SK-N-SH (cell line): ENCODE data around the gene CLDN16. TPM values are rescaled to one million over a fixed set of nuclear protein-coding genes. Genes with fewer than 3 reads are reported as not detected.

Experiments
- CTCF ChIA-PET: fragments of 300-600, 350-600 bp; formaldehyde crosslinking; extraction: SDS; loops from one replicate; lab custom pipeline; 2021; lab: Yijun Ruan, JAX
- POLR2A ChIA-PET: fragments of 350-600 bp; sonication (Branson Sonifier 250); formaldehyde crosslinking; extraction: SDS; loops from one replicate; lab custom pipeline; 2020; ENCODE audit warnings: antibody characterized with exemption, inconsistent platforms; lab: Yijun Ruan, JAX
- DNase-seq: peaks from one replicate; pipeline ENCODE4 v3.0.0; 2012
- H2AFZ ChIP-seq: fragments of 200-600 bp; sonication (generic); 2 replicates; pipeline ENCODE4 v1.8.1; 2016; ENCODE audit warnings: antibody characterized with exemption, mild to moderate bottlenecking, low read depth
- H3F3A ChIP-seq: fragments of 200-600 bp; sonication (generic); replicated peaks from 2 replicates; pipeline ENCODE3; 2016; ENCODE audit warnings: antibody characterized with exemption, mild to moderate bottlenecking; ENCODE audit not compliant: insufficient read depth
- H3K27ac ChIP-seq, 2 experiments: fragments of 200-500 bp in 1 of 2; fragments of 200-600 bp in 1 of 2; sonication (Bioruptor generic) in 1 of 2; sonication (generic), shearing (Covaris generic) in 1 of 2; 2 replicates each; pipeline versions ENCODE4 v1.5.1 to v1.6.1; 2014 to 2016; ENCODE audit warnings: low read depth in 2 of 2, inconsistent platforms in 1 of 2, low read length in 1 of 2, mild to moderate bottlenecking in 1 of 2, mixed read lengths in 1 of 2
- H3K27me3 ChIP-seq: fragments of 200-600 bp; sonication (generic), shearing (Covaris generic); 2 replicates; pipeline ENCODE4 v1.6.1; 2016; ENCODE audit warnings: mixed run types; ENCODE audit not compliant: insufficient read depth
- H3K36me3 ChIP-seq, 2 experiments: fragments of 200-500 bp in 1 of 2; fragments of 200-600 bp in 1 of 2; sonication (Bioruptor generic) in 1 of 2; sonication (generic) in 1 of 2; replicated peaks in 1 of 2; 2 replicates each; pipeline versions ENCODE3 to v1.5.1; 2014 to 2016; ENCODE audit warnings: low read length in 1 of 2, mild to moderate bottlenecking in 1 of 2; ENCODE audit not compliant: insufficient read depth in 2 of 2, control insufficient read depth in 1 of 2
- H3K4me1 ChIP-seq, 2 experiments: fragments of 200-500 bp in 1 of 2; fragments of 200-600 bp in 1 of 2; sonication (Bioruptor generic) in 1 of 2; sonication (generic), shearing (Covaris generic) in 1 of 2; 2 replicates each; pipeline versions ENCODE4 v1.5.1 to v1.6.1; 2014 to 2016; ENCODE audit warnings: low read depth in 1 of 2, low read length in 1 of 2, mixed run types in 1 of 2; ENCODE audit not compliant: insufficient read depth in 2 of 2, control insufficient read depth in 1 of 2
- H3K4me2 ChIP-seq: fragments of 200-600 bp; sonication (generic), shearing (Covaris generic); 2 replicates; pipeline ENCODE4 v1.6.1; 2017; ENCODE audit warnings: mixed run types
- H3K4me3 ChIP-seq, 2 experiments: fragments of 200-500 bp in 1 of 2; fragments of 200-600 bp in 1 of 2; sonication (Bioruptor generic) in 1 of 2; sonication (generic), shearing (Covaris generic) in 1 of 2; 2 replicates each; pipeline versions ENCODE4 v1.5.1 to v1.8.1; 2014 to 2016; ENCODE audit warnings: low read depth in 2 of 2, inconsistent platforms in 1 of 2, low read length in 1 of 2, mild to moderate bottlenecking in 1 of 2, mixed read lengths in 1 of 2, moderate library complexity in 1 of 2
- H3K79me2 ChIP-seq: fragments of 200-600 bp; sonication (generic); 2 replicates; pipeline ENCODE4 v1.8.1; 2017; ENCODE audit warnings: mild to moderate bottlenecking; ENCODE audit not compliant: insufficient read depth
- H3K9ac ChIP-seq: fragments of 200-600 bp; sonication (generic); 2 replicates; pipeline ENCODE4 v1.6.1; 2017; ENCODE audit warnings: mixed run types
- H3K9me2 ChIP-seq: fragments of 200-600 bp; sonication (generic); 2 replicates; pipeline ENCODE4 v1.6.1; 2017; ENCODE audit warnings: mixed run types
- H3K9me3 ChIP-seq: fragments of 200-600 bp; sonication (generic); 2 replicates; pipeline ENCODE4 v1.6.1; 2017; ENCODE audit warnings: mixed run types, mild to moderate bottlenecking, moderate library complexity
- H4K20me1 ChIP-seq: fragments of 200-600 bp; sonication (generic); 2 replicates; pipeline ENCODE4 v1.6.1; 2017; ENCODE audit warnings: mild to moderate bottlenecking, mixed run types; ENCODE audit not compliant: insufficient read depth
- CHD2 ChIP-seq: fragments of 150-350 bp; IDR thresholded peaks from 2 replicates; pipeline ENCODE4 v1.6.1; 2018; ENCODE audit warnings: low read length; ENCODE audit not compliant: partially characterized antibody
- ELF1 ChIP-seq: IDR thresholded peaks from 2 replicates; pipeline ENCODE4 v1.4.0; 2012
- EP300 ChIP-seq, 2 experiments: IDR thresholded peaks; 2 replicates each; pipeline versions ENCODE4 v1.4.0 to v1.6.1; 2012; ENCODE audit warnings: borderline replicate concordance in 1 of 2, low read depth in 1 of 2, low read length in 1 of 2
- GABPA ChIP-seq: IDR thresholded peaks from 2 replicates; pipeline ENCODE4 v1.4.0; 2012; ENCODE audit warnings: low read depth, mild to moderate bottlenecking
- MEF2A ChIP-seq: IDR thresholded peaks from 2 replicates; pipeline ENCODE4 v1.4.0; 2012; ENCODE audit warnings: low read depth, borderline replicate concordance
- NFIC ChIP-seq: IDR thresholded peaks from 2 replicates; pipeline ENCODE4 v1.4.0; 2012; ENCODE audit warnings: borderline replicate concordance
- NRF1 ChIP-seq: IDR thresholded peaks from 2 replicates; pipeline ENCODE4 v1.6.1; 2012; ENCODE audit warnings: low read depth, mild to moderate bottlenecking, low read length
- RAD21 ChIP-seq: IDR thresholded peaks from 2 replicates; pipeline ENCODE4 v1.6.1; 2012; ENCODE audit warnings: mild to moderate bottlenecking, low read length
- RFX5 ChIP-seq: IDR thresholded peaks from 2 replicates; pipeline ENCODE4 v1.6.1; 2012; ENCODE audit warnings: mild to moderate bottlenecking, improper control_type of control experiment, low read length
- RXRA ChIP-seq: IDR thresholded peaks from 2 replicates; pipeline ENCODE4 v1.4.0; 2012; ENCODE audit warnings: low read depth, mild to moderate bottlenecking, borderline replicate concordance
- SMC3 ChIP-seq: IDR thresholded peaks from 2 replicates; pipeline ENCODE4 v1.6.1; 2012; ENCODE audit warnings: low read depth, low read length, improper control_type of control experiment
- WGBS: methylation state at CpG from one replicate; pipeline ENCODE4 v1.1.6; 2017; ENCODE audit warnings: low lambda C conversion rate; 5-methylcytosine and 5-hydroxymethylcytosine counted together
- polyA plus RNA-seq, 3 experiments: library from polyadenylated mRNA; depleted of rRNA; stranded (reverse); fragments of >200 nt; gene quantifications; 2 replicates each; pipeline ENCODE4 v1.2.3, GENCODE V29; 2012
- TF ChIP-seq, protein P1 (sequence below): fragments of 150-350 bp; IDR thresholded peaks from 2 replicates; pipeline ENCODE4 v1.6.1; 2017; ENCODE audit warnings: antibody characterized with exemption, low read length, low read depth, borderline replicate concordance
- TF ChIP-seq, protein P2 (sequence below): IDR thresholded peaks from 2 replicates; pipeline ENCODE4 v1.4.0; 2012; ENCODE audit warnings: low read depth, borderline replicate concordance
- TF ChIP-seq, protein P3 (sequence below): IDR thresholded peaks from 2 replicates; pipeline ENCODE4 v1.4.0; 2012; ENCODE audit warnings: low read depth, borderline replicate concordance
- TF ChIP-seq, protein P4 (sequence below): IDR thresholded peaks from 2 replicates; pipeline ENCODE4 v1.6.1; 2012; ENCODE audit warnings: mild to moderate bottlenecking, low read depth, low read length, moderate library complexity

Gene CLDN16
- polyA plus RNA-seq, 1 of the 3 experiments (the other 2 are of a cell fraction), result 0.02 TPM

DNA sequence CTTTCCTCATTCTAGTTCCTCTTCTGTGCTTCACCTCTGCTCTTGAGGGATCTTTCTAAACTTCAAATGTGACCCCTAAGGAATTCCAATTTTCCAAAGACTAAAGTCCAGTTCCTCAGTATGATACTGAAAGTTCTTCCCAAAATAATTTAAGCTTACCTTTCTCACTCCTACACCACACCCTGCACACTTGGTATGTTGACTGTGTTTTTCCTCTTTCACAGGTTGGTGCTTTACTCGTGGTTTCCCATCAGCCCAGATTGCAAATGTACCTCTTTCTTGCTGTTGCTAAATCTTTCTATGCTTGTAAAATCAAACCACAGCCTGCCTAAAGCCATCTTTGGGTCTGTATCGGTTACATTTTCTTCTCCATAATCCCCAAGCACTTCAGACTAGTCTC lies 30.5 kb upstream of the CLDN16 start:
- Histone ChIP-seq H3K9me3 (no peaks in the 10 kb centered on the region; the same call in 1 of the 2 replicates), H3K9ac (no peak overlapping the region), H3K4me1 (no peaks in the 10 kb centered on the region), H3F3A (no peaks in the 10 kb centered on the region), H2AFZ (no peak overlapping the region), H3K36me3 (no peaks in the 10 kb centered on the region), H3K4me2 (no peak overlapping the region), H3K9me2 (no peaks in the 10 kb centered on the region), H3K4me3 (no peak overlapping the region), H3K27ac (no peak overlapping the region), H3K27me3 (no peaks in the 10 kb centered on the region; the same call in 1 of the 2 replicates), H4K20me1 (no peaks in the 10 kb centered on the region), H3K79me2 (no peaks in the 10 kb centered on the region)
- WGBS, result 15% methylated on average over 2 of the region's 2 CpGs
- TF ChIP-seq ELF1 (no peak), NFIC (no peak), RXRA (no peak), EP300 (IDR thresholded peaks at IDR 0.05; ENCODE audit: borderline replicate concordance in 1 of 2, low read depth in 1 of 2, low read length in 1 of 2) (no peak), MEF2A (no peak), RFX5 (no peak)
- TF ChIP-seq, protein P1, sequence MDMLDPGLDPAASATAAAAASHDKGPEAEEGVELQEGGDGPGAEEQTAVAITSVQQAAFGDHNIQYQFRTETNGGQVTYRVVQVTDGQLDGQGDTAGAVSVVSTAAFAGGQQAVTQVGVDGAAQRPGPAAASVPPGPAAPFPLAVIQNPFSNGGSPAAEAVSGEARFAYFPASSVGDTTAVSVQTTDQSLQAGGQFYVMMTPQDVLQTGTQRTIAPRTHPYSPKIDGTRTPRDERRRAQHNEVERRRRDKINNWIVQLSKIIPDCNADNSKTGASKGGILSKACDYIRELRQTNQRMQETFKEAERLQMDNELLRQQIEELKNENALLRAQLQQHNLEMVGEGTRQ, result no peak
- TF ChIP-seq, protein P2, sequence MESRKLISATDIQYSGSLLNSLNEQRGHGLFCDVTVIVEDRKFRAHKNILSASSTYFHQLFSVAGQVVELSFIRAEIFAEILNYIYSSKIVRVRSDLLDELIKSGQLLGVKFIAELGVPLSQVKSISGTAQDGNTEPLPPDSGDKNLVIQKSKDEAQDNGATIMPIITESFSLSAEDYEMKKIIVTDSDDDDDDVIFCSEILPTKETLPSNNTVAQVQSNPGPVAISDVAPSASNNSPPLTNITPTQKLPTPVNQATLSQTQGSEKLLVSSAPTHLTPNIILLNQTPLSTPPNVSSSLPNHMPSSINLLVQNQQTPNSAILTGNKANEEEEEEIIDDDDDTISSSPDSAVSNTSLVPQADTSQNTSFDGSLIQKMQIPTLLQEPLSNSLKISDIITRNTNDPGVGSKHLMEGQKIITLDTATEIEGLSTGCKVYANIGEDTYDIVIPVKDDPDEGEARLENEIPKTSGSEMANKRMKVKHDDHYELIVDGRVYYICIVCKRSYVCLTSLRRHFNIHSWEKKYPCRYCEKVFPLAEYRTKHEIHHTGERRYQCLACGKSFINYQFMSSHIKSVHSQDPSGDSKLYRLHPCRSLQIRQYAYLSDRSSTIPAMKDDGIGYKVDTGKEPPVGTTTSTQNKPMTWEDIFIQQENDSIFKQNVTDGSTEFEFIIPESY, result no peak
- CTCF ChIA-PET, result interaction anchor here (1.4 kb wide), 1 partner anchor 35 kb away, joined by 4 read pairs; the partner anchor contains the start of gene CLDN1
- POLR2A ChIA-PET, result no interaction called here
- no peak for DNase-seq

DNA sequence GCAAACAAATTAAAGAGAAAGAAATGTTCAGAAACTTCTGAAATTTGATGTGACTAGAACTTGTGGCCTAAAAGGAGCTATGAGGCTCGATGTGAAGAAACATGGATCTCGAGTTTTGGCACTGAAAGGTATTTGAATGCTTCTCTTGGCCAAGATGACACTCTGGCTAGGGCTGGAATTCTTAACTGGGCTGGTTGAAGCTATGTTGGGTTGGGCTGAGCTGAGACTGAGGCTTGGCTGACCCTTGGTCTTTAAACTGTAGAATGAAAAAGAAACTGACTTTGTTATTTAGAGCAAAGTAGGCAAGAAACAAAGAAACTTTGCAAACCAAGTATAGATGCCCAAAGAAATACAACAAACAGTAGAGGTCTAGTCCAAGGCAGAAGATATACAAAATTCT lies 28.1 kb upstream of the CLDN16 start:
- no peaks in the 10 kb centered on the region; the same call in 1 of the 2 replicates for H3K27me3 ChIP-seq
- H4K20me1 ChIP-seq, result no peaks in the 10 kb centered on the region
- no peaks in the 10 kb centered on the region for H3K4me1 ChIP-seq
- no peak overlapping the region for H3K4me2 ChIP-seq
- DNase-seq, result no peak
- H3F3A ChIP-seq, result no peaks in the 10 kb centered on the region
- CTCF ChIA-PET, result no interaction called here
- no peaks in the 10 kb centered on the region for H3K36me3 ChIP-seq
- POLR2A ChIA-PET, result no interaction called here
- H3K79me2 ChIP-seq, result no peaks in the 10 kb centered on the region
- TF ChIP-seq, protein P3, sequence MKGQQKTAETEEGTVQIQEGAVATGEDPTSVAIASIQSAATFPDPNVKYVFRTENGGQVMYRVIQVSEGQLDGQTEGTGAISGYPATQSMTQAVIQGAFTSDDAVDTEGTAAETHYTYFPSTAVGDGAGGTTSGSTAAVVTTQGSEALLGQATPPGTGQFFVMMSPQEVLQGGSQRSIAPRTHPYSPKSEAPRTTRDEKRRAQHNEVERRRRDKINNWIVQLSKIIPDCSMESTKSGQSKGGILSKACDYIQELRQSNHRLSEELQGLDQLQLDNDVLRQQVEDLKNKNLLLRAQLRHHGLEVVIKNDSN, result no peak
- TF ChIP-seq, protein P1, result no peak
- TF ChIP-seq CHD2 (no peak), GABPA (no peak), RAD21 (no peak), RXRA (no peak), NRF1 (no peak), SMC3 (no peak)
- TF ChIP-seq, protein P4, sequence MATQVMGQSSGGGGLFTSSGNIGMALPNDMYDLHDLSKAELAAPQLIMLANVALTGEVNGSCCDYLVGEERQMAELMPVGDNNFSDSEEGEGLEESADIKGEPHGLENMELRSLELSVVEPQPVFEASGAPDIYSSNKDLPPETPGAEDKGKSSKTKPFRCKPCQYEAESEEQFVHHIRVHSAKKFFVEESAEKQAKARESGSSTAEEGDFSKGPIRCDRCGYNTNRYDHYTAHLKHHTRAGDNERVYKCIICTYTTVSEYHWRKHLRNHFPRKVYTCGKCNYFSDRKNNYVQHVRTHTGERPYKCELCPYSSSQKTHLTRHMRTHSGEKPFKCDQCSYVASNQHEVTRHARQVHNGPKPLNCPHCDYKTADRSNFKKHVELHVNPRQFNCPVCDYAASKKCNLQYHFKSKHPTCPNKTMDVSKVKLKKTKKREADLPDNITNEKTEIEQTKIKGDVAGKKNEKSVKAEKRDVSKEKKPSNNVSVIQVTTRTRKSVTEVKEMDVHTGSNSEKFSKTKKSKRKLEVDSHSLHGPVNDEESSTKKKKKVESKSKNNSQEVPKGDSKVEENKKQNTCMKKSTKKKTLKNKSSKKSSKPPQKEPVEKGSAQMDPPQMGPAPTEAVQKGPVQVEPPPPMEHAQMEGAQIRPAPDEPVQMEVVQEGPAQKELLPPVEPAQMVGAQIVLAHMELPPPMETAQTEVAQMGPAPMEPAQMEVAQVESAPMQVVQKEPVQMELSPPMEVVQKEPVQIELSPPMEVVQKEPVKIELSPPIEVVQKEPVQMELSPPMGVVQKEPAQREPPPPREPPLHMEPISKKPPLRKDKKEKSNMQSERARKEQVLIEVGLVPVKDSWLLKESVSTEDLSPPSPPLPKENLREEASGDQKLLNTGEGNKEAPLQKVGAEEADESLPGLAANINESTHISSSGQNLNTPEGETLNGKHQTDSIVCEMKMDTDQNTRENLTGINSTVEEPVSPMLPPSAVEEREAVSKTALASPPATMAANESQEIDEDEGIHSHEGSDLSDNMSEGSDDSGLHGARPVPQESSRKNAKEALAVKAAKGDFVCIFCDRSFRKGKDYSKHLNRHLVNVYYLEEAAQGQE, result no peak
- H3K9ac ChIP-seq, result no peak overlapping the region
- WGBS, result 0% methylated on average over 2 of the region's 2 CpGs
- H3K27ac ChIP-seq, result no peak overlapping the region
- H3K9me2 ChIP-seq, result no peaks in the 10 kb centered on the region
- no peaks in the 10 kb centered on the region; the same call in 1 of the 2 replicates for H3K9me3 ChIP-seq
- H2AFZ ChIP-seq, result no peak overlapping the region
- no peak overlapping the region for H3K4me3 ChIP-seq
